ENCODE results near the gene FBXW7. TPM values are rescaled to one million over a fixed set of nuclear protein-coding genes. Genes with fewer than 3 reads are reported as not detected.

FBXW7 gene
- total and polyA plus RNA-seq, 4 donors: 7.6 to 82.1 (median 20.6) TPM

GRCh38 chr4:152340818-152341217 lies 195.1 kb downstream of the FBXW7 start:
- H3K9me3 ChIP-seq (ENCODE audit: control insufficient read depth in 4 of 4, insufficient read depth in 3 of 4, low read length in 3 of 4): no peaks in the 10 kb centered on the region
- DNase-seq (no peak), ATAC-seq (ENCODE audit: insufficient read depth, low FRiP score) (no peak)
- H3K27ac ChIP-seq (ENCODE audit: low read depth in 1 of 2, low read length in 1 of 2): no peak overlapping the region
- H3K9ac ChIP-seq (ENCODE audit: insufficient read depth in 1 of 2, low read length in 2 of 2): no peak overlapping the region
- H3K36me3 ChIP-seq (ENCODE audit: control insufficient read depth in 4 of 4, insufficient read depth in 4 of 4, low read length in 4 of 4): peaks cover 0 to 4% (median 3%) of the 10 kb centered on the region in 4 donors
- no peak for TF ChIP-seq CTCF (IDR thresholded peaks at IDR 0.05; ENCODE audit: control extremely low read depth, extremely low read depth)
- WGBS, 2 donors: 96 to 100% methylated on average over 3 of the region's 3 CpGs
- H3K27me3 ChIP-seq (ENCODE audit: control insufficient read depth in 3 of 3, insufficient read depth in 3 of 3, low read length in 2 of 3): no peaks in the 10 kb centered on the region
- H3K4me3 ChIP-seq: no peak overlapping the region
- no peaks in the 10 kb centered on the region for H3K4me1 ChIP-seq (ENCODE audit: control insufficient read depth in 5 of 5, insufficient read depth in 5 of 5, low read length in 5 of 5)

DNA sequence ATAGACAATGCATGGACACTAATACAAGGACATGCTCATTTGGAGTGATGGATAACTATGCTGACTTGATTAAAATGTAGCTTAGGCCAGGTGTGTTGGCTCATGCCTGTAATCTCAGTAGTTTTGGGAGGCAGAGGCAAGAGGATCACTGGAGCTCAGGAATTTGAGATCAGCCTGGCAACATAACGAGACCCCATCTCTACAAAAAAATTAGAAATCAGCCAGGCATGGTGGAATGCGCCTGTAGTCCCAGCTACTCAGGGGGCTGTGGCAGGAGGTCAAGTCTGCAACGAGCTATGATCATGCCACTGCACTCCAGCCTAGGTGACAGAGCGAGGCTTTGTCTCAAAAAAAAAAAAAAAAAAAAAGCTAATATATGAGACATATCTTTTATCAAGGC lies 196.3 kb downstream of the FBXW7 start:
- no peaks in the 10 kb centered on the region for H3K4me1 ChIP-seq (ENCODE audit: control insufficient read depth in 5 of 5, insufficient read depth in 5 of 5, low read length in 5 of 5)
- ATAC-seq (ENCODE audit: insufficient read depth, low FRiP score): no peak
- 98 to 99% methylated on average over 4 of the region's 4 CpGs for WGBS, 2 donors

DNA sequence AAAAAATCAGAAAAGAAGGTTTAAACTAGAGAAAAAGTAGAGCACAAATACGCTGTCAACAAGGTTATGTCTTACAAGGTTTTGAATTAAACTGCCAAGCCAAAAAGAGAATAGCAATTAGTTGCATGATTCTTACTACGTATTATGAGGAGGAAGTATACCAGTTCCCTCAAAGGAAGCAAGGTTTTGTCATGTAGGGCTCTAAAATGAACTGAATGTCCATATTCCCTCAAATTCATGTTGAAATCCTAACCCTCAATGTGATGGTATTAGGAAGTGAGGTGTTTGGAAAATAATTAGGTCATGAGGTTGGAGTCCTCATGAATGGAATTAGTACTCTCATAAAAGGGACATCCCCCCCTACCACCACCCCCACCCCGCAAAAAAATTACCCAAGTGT lies 201.0 kb downstream of the FBXW7 start:
- Histone ChIP-seq H3K36me3 (ENCODE audit: control insufficient read depth in 4 of 4, insufficient read depth in 4 of 4, low read length in 4 of 4) (peaks cover 0 to 18% (median 2%) of the 10 kb centered on the region in 4 donors), H3K9me3 (ENCODE audit: control insufficient read depth in 4 of 4, insufficient read depth in 3 of 4, low read length in 3 of 4) (no peaks in the 10 kb centered on the region), H3K4me3 (no peak overlapping the region), H3K27me3 (ENCODE audit: control insufficient read depth in 3 of 3, insufficient read depth in 3 of 3, low read length in 2 of 3) (no peaks in the 10 kb centered on the region), H3K4me1 (ENCODE audit: control insufficient read depth in 5 of 5, insufficient read depth in 5 of 5, low read length in 5 of 5) (no peaks in the 10 kb centered on the region), H3K27ac (ENCODE audit: low read depth in 1 of 2, low read length in 1 of 2) (no peak overlapping the region), H3K9ac (ENCODE audit: insufficient read depth in 1 of 2, low read length in 2 of 2) (no peak overlapping the region)
- no peak for DNase-seq
- WGBS, 2 donors: 40 to 57% methylated on average over 3 of the region's 3 CpGs
- no peak for TF ChIP-seq CTCF (IDR thresholded peaks at IDR 0.05; ENCODE audit: control extremely low read depth, extremely low read depth)
- ATAC-seq (ENCODE audit: insufficient read depth, low FRiP score): no peak

More for the DNA sequence above, 196.3 kb downstream of the FBXW7 start:
- Histone ChIP-seq H3K36me3 (ENCODE audit: control insufficient read depth in 4 of 4, insufficient read depth in 4 of 4, low read length in 4 of 4) (peaks cover 0 to 8% (median 3%) of the 10 kb centered on the region in 4 donors), H3K27me3 (ENCODE audit: control insufficient read depth in 3 of 3, insufficient read depth in 3 of 3, low read length in 2 of 3) (no peaks in the 10 kb centered on the region), H3K9me3 (ENCODE audit: control insufficient read depth in 4 of 4, insufficient read depth in 3 of 4, low read length in 3 of 4) (no peaks in the 10 kb centered on the region), H3K27ac (ENCODE audit: low read depth in 1 of 2, low read length in 1 of 2) (no peak overlapping the region), H3K9ac (ENCODE audit: insufficient read depth in 1 of 2, low read length in 2 of 2) (no peak overlapping the region), H3K4me3 (no peak overlapping the region)
- TF ChIP-seq CTCF (IDR thresholded peaks at IDR 0.05; ENCODE audit: control extremely low read depth, extremely low read depth): no peak
- no peak for DNase-seq

GRCh38 chr4:152331042-152331441 lies 204.8 kb downstream of the FBXW7 start:
- ATAC-seq (ENCODE audit: insufficient read depth, low FRiP score) (no peak), DNase-seq (peak in 1 of 3 donors; percentile 13)
- Histone ChIP-seq H3K4me1 (ENCODE audit: control insufficient read depth in 5 of 5, insufficient read depth in 5 of 5, low read length in 5 of 5) (no peaks in the 10 kb centered on the region), H3K27me3 (ENCODE audit: control insufficient read depth in 3 of 3, insufficient read depth in 3 of 3, low read length in 2 of 3) (no peaks in the 10 kb centered on the region), H3K4me3 (no peak overlapping the region), H3K36me3 (ENCODE audit: control insufficient read depth in 4 of 4, insufficient read depth in 4 of 4, low read length in 4 of 4) (peaks cover 3 to 23% (median 6%) of the 10 kb centered on the region in 4 donors), H3K27ac (ENCODE audit: low read depth in 1 of 2, low read length in 1 of 2) (no peak overlapping the region), H3K9me3 (ENCODE audit: control insufficient read depth in 4 of 4, insufficient read depth in 3 of 4, low read length in 3 of 4) (no peaks in the 10 kb centered on the region), H3K9ac (ENCODE audit: insufficient read depth in 1 of 2, low read length in 2 of 2) (no peak overlapping the region)
- no peak for TF ChIP-seq CTCF (IDR thresholded peaks at IDR 0.05; ENCODE audit: control extremely low read depth, extremely low read depth)
- 88 to 95% methylated on average over 2 of the region's 2 CpGs for WGBS, 2 donors

All from lung (tissue), 12 donors.